PFSK-1 (cell line): ENCODE data around the gene ODC1.

Experiments used
- FOXP2 ChIP-seq: optimal IDR thresholded peaks from 2 replicates; pipeline ENCODE3; 2011; ENCODE audit warnings: borderline replicate concordance, control low read depth, inconsistent platforms; ENCODE audit not compliant: insufficient read depth; ENCODE audit errors: extremely low read length, extremely low read depth
- POLR2AphosphoS5 ChIP-seq: IDR thresholded peaks from 2 replicates; pipeline ENCODE4 v1.6.1; 2012; ENCODE audit warnings: low read depth, mild to moderate bottlenecking, control low read depth, low read length, moderate library complexity
- REST ChIP-seq, 2 experiments: IDR thresholded peaks; 2 replicates each; pipeline versions ENCODE4 v1.6.1 to v1.8.0; 2011 to 2012; ENCODE audit warnings: low read depth in 2 of 2, low read length in 2 of 2, control low read depth in 1 of 2, inconsistent platforms in 1 of 2, mild to moderate bottlenecking in 1 of 2, moderate library complexity in 1 of 2; ENCODE audit not compliant: insufficient read depth in 1 of 2

GRCh38 chr2:10426726-10427617 lies 21.2 kb downstream of the ODC1 start:
- TF ChIP-seq POLR2AphosphoS5, result no peak
- no peak for TF ChIP-seq REST (IDR thresholded peaks at IDR 0.05; ENCODE audit: insufficient read depth in 1 of 2, low read depth in 2 of 2, low read length in 2 of 2)
- no peak for TF ChIP-seq FOXP2
